ENCODE data around the gene RBM6. TPM values are rescaled to one million over a fixed set of nuclear protein-coding genes. Genes with fewer than 3 reads are reported as not detected.

RBM6 gene
- polyA plus RNA-seq, 3 donors: 11.3 to 137 (median 17.8) TPM

DNA sequence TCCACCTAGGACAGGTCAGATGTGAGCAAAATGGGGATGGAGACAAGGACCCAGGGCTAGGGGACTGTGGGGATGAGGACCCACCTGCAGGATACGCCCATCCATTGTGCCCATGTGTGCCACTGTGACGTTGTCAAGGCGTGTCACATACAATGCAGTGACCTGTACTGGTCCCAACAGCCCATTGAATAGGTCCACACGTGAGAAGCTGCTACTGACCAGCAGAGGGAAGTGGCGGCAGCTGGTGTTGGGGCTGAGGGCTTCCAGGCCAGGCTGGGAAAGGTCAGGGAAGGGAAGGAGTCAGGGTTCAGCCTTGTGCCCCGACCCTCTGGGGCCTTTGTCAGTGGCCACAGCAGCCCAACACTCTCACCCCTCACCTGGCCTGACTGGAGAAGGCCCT is 41.0 kb upstream of the RBM6 start:
- no peak overlapping the region for H3K27ac Mint-ChIP-seq

GRCh38 chr3:49899815-49900214 is 40.1 kb upstream of the RBM6 start:
- no peak overlapping the region for H3K27ac Mint-ChIP-seq
- no peak overlapping the region for H3K4me3 ChIP-seq (replicated peaks in 1 of 3; ENCODE audit: low read depth in 2 of 3, low read length in 3 of 3)
- no peak overlapping the region for H3K4me3 Mint-ChIP-seq
- H3K27me3 Mint-ChIP-seq (ENCODE audit: low read depth in 3 of 3): peaks cover 2 to 8% (median 5%) of the 10 kb centered on the region in 3 donors
- no peak overlapping the region for H2AFZ ChIP-seq (ENCODE audit: insufficient read depth, low read depth, low read length, poor library complexity, severe bottlenecking)
- WGBS (ENCODE audit: insufficient coverage): 63% methylated on average over 5 of the region's 5 CpGs
- no peak for TF ChIP-seq CTCF (IDR thresholded peaks at IDR 0.05)
- H3K36me3 ChIP-seq (replicated peaks in 1 of 2; ENCODE audit: control insufficient read depth in 1 of 2, insufficient read depth in 2 of 2, low read length in 2 of 2): no peaks in the 10 kb centered on the region
- H3K27ac ChIP-seq (ENCODE audit: low read depth in 1 of 2, low read length in 2 of 2): no peak overlapping the region
- H3K9me3 Mint-ChIP-seq: no peaks in the 10 kb centered on the region
- no peak overlapping the region for H3K4me2 ChIP-seq (replicated peaks; ENCODE audit: extremely low read depth, low read length, poor library complexity, severe bottlenecking)
- peaks cover 7 to 13% of the 10 kb centered on the region in 2 donors for H3K4me1 ChIP-seq (ENCODE audit: control insufficient read depth in 1 of 2, insufficient read depth in 2 of 2, low read length in 2 of 2)
- H3K9ac ChIP-seq (ENCODE audit: insufficient read depth, low read length, poor library complexity, severe bottlenecking): no peak overlapping the region
- no peaks in the 10 kb centered on the region for H3K36me3 Mint-ChIP-seq
- intact Hi-C loops (cut with micrococcal nuclease): no loop called here
- H3K27me3 ChIP-seq (ENCODE audit: control insufficient read depth in 2 of 2, insufficient read depth in 2 of 2, low read length in 2 of 2): no peaks in the 10 kb centered on the region
- peaks cover 9% of the 10 kb centered on the region for H3K4me1 Mint-ChIP-seq
- no peak for DNase-seq
- H3K9me3 ChIP-seq (replicated peaks in 1 of 2; ENCODE audit: control insufficient read depth in 1 of 2, insufficient read depth in 1 of 2, low read length in 2 of 2): no peaks in the 10 kb centered on the region
- no peaks in the 10 kb centered on the region for H3K79me2 ChIP-seq (ENCODE audit: insufficient read depth, low read length)
- no peaks in the 10 kb centered on the region for H4K20me1 ChIP-seq (ENCODE audit: insufficient read depth, low read length)

More for the DNA sequence above, 41.0 kb upstream of the RBM6 start:
- no peaks in the 10 kb centered on the region for H3K27me3 ChIP-seq (ENCODE audit: control insufficient read depth in 2 of 2, insufficient read depth in 2 of 2, low read length in 2 of 2)
- H4K20me1 ChIP-seq (ENCODE audit: insufficient read depth, low read length): no peaks in the 10 kb centered on the region
- H3K9me3 ChIP-seq (replicated peaks in 1 of 2; ENCODE audit: control insufficient read depth in 1 of 2, insufficient read depth in 1 of 2, low read length in 2 of 2): no peaks in the 10 kb centered on the region
- Mint-ChIP-seq H3K4me1 (peaks cover 6% of the 10 kb centered on the region), H3K27me3 (ENCODE audit: low read depth in 3 of 3) (peaks cover 3 to 8% (median 5%) of the 10 kb centered on the region in 3 donors), H3K4me3 (no peak overlapping the region), H3K36me3 (no peaks in the 10 kb centered on the region), H3K9me3 (no peaks in the 10 kb centered on the region)
- no peaks in the 10 kb centered on the region for H3K79me2 ChIP-seq (ENCODE audit: insufficient read depth, low read length)
- DNase-seq: no peak
- 89% methylated on average over 4 of the region's 6 CpGs for WGBS (ENCODE audit: insufficient coverage)
- no peaks in the 10 kb centered on the region for H3K36me3 ChIP-seq (replicated peaks in 1 of 2; ENCODE audit: control insufficient read depth in 1 of 2, insufficient read depth in 2 of 2, low read length in 2 of 2)
- H3K9ac ChIP-seq (ENCODE audit: insufficient read depth, low read length, poor library complexity, severe bottlenecking): no peak overlapping the region
- peaks cover 5 to 8% of the 10 kb centered on the region in 2 donors for H3K4me1 ChIP-seq (ENCODE audit: control insufficient read depth in 1 of 2, insufficient read depth in 2 of 2, low read length in 2 of 2)
- intact Hi-C loops (cut with micrococcal nuclease): no loop called here
- H3K27ac ChIP-seq (ENCODE audit: low read depth in 1 of 2, low read length in 2 of 2): no peak overlapping the region
- TF ChIP-seq CTCF (IDR thresholded peaks at IDR 0.05): no peak
- no peak overlapping the region for H3K4me3 ChIP-seq (replicated peaks in 1 of 3; ENCODE audit: low read depth in 2 of 3, low read length in 3 of 3)
- no peak overlapping the region for H2AFZ ChIP-seq (ENCODE audit: insufficient read depth, low read depth, low read length, poor library complexity, severe bottlenecking)
- no peak overlapping the region for H3K4me2 ChIP-seq (replicated peaks; ENCODE audit: extremely low read depth, low read length, poor library complexity, severe bottlenecking)
